NCI-H69 (cell line): ENCODE measurements around the gene MTAP.

ENCODE experiments used
- DNase-seq: peaks from one replicate; lab custom pipeline; 2025; lab: John Stamatoyannopoulos, UW

The MTAP gene

GRCh38 chr9:21804791-21805190 is 2.4 kb downstream of the MTAP start:
- no peak for DNase-seq

GRCh38 chr9:21806644-21807043 is 4.2 kb downstream of the MTAP start:
- peak; percentile 39 for DNase-seq

GRCh38 chr9:21810388-21810787 is 8.0 kb downstream of the MTAP start:
- DNase-seq, result peak; percentile 39

- no peak for DNase-seq
Measured at GRCh38 chr9:21810881-21811280, 8.4 kb downstream of the MTAP start.

- peak; percentile 31 for DNase-seq
Measured at GRCh38 chr9:21811914-21812313, 9.5 kb downstream of the MTAP start.

GRCh38 chr9:21812415-21812814 is 10.0 kb downstream of the MTAP start:
- DNase-seq, result peak; percentile 31

- DNase-seq, result peak; percentile 78
Measured at GRCh38 chr9:21812946-21813568, 10.6 kb downstream of the MTAP start.

- peak; percentile 86 for DNase-seq
Measured at GRCh38 chr9:21813575-21814473, 11.4 kb downstream of the MTAP start.

GRCh38 chr9:21815643-21816042 is 13.2 kb downstream of the MTAP start:
- no peak for DNase-seq

- no peak for DNase-seq
Measured at GRCh38 chr9:21817176-21817575, 14.7 kb downstream of the MTAP start.

GRCh38 chr9:21825637-21826036 is 23.2 kb downstream of the MTAP start:
- no peak for DNase-seq

- no peak for DNase-seq
Measured at GRCh38 chr9:21828853-21829410, 26.5 kb downstream of the MTAP start.

- DNase-seq, result no peak
Measured at GRCh38 chr9:21830589-21830988, 28.2 kb downstream of the MTAP start.

GRCh38 chr9:21831841-21832509 is 29.5 kb downstream of the MTAP start:
- DNase-seq, result no peak

GRCh38 chr9:21833090-21833801 is 30.8 kb downstream of the MTAP start:
- peak; percentile 16 for DNase-seq

- no peak for DNase-seq
Measured at GRCh38 chr9:21835121-21835520, 32.7 kb downstream of the MTAP start.

- peak; percentile 72 for DNase-seq
Measured at GRCh38 chr9:21836437-21837161, 34.2 kb downstream of the MTAP start.

GRCh38 chr9:21837501-21837900 is 35.1 kb downstream of the MTAP start:
- no peak for DNase-seq

GRCh38 chr9:21840647-21841046 is 38.2 kb downstream of the MTAP start:
- peak; percentile 25 for DNase-seq

- DNase-seq, result no peak
Measured at GRCh38 chr9:21841133-21841532, 38.7 kb downstream of the MTAP start.

- DNase-seq, result no peak
Measured at GRCh38 chr9:21848615-21849014, 46.2 kb downstream of the MTAP start.
